ENCODE results near the gene TGM2.

GRCh38 chr20:38201356-38201755 lies 36.3 kb upstream of the TGM2 start:
- TF ChIP-seq ZNF302 (tag by site-specific recombination; IDR thresholded peaks at IDR 0.05; ENCODE audit: low read depth), result no peak
- no peak for TF ChIP-seq CTCF (tag by site-specific recombination; IDR thresholded peaks at IDR 0.05)
- no peak for TF ChIP-seq ZBTB17 (tag by site-specific recombination; IDR thresholded peaks at IDR 0.05)
- TF ChIP-seq ZNF214 (tag by site-specific recombination; IDR thresholded peaks at IDR 0.05; ENCODE audit: borderline replicate concordance), result no peak
- TF ChIP-seq ZNF747 (tag by site-specific recombination; IDR thresholded peaks at IDR 0.05), result no peak
- TF ChIP-seq ZBTB49 (tag by site-specific recombination; IDR thresholded peaks at IDR 0.05; ENCODE audit: low read depth), result no peak
- no peak for TF ChIP-seq ZNF146 (tag by site-specific recombination; IDR thresholded peaks at IDR 0.05)
- TF ChIP-seq ZBTB44 (tag by site-specific recombination; IDR thresholded peaks at IDR 0.05), result no peak
- TF ChIP-seq ZNF433 (tag by site-specific recombination; IDR thresholded peaks at IDR 0.05; ENCODE audit: low read depth), result no peak
- no peak for TF ChIP-seq ZNF24 (tag by site-specific recombination; IDR thresholded peaks at IDR 0.05)
- no peak for TF ChIP-seq KLF10 (tag by site-specific recombination; IDR thresholded peaks at IDR 0.05)
- no peak for TF ChIP-seq ZNF629 (tag by site-specific recombination; IDR thresholded peaks at IDR 0.05)
- no peak for TF ChIP-seq KLF1 (tag by site-specific recombination; IDR thresholded peaks at IDR 0.05)
- no peak for TF ChIP-seq ZEB2 (tag by site-specific recombination; IDR thresholded peaks at IDR 0.05)
